Nephron progenitor cell (in vitro differentiated cells): ENCODE data around the gene SDK1.

Source experiments
- DNase-seq: peaks from one replicate; pipeline ENCODE4 v3.0.0; 2021
- H3K27ac Mint-ChIP-seq: 2 replicates; pipeline ENCODE4 v1.8.0; 2021; ENCODE audit warnings: mild to moderate bottlenecking, moderate library complexity, mixed read lengths
- H3K27me3 Mint-ChIP-seq: 2 replicates; pipeline ENCODE4 v1.8.0; 2021; ENCODE audit warnings: mild to moderate bottlenecking, low read depth, mixed read lengths; ENCODE audit not compliant: poor library complexity
- H3K36me3 Mint-ChIP-seq: 2 replicates; pipeline ENCODE4 v1.8.0; 2021; ENCODE audit warnings: low read depth, mixed read lengths
- H3K4me1 Mint-ChIP-seq: 2 replicates; pipeline ENCODE4 v1.8.0; 2021; ENCODE audit warnings: mixed read lengths
- H3K4me3 Mint-ChIP-seq: 2 replicates; pipeline ENCODE4 v1.8.0; 2021; ENCODE audit warnings: mild to moderate bottlenecking, moderate library complexity, mixed read lengths
- H3K9me3 Mint-ChIP-seq: 2 replicates; pipeline ENCODE4 v1.8.0; 2021; ENCODE audit warnings: mild to moderate bottlenecking, moderate library complexity, mixed read lengths
- TF ChIP-seq, protein P1 (sequence below): fragments of 200-600 bp; sonication (generic); IDR thresholded peaks from 2 replicates; pipeline ENCODE4 v1.5.0; 2021; ENCODE audit warnings: antibody characterized with exemption

SDK1 gene

DNA sequence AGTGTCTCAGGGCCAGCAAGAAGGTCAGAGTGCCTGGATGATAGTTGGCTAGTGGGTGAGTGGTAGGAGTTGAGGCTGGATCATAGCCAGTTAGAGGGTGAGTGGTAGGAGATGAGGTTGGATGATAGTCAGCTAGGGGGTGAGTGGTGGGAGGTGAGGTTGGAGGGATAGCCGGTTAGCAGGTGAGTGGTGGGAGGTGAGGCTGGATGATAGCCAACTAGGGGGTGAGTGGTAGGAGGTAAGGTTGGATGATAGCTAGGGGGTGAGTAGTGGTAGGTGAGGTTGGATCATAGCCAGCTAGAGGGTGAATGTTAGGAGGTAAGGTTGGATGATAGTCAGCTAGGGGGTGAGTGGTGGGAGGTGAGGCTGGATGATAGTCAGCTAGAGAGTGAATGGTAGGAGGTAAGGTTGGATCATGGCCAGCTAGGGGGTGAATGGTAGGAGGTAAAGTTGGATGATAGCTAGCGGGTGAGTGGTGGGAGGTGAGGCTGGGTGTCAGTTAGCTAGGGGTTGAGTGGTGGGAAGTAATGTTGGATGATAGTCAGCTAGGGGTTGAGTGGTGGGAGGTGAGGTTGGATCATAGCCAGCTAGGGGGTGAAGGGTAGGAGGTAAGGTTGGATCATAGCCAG lies 226.6 kb downstream of the SDK1 start:
- no peaks in the 10 kb centered on the region for H3K27me3 Mint-ChIP-seq
- H3K4me3 Mint-ChIP-seq = no peak overlapping the region
- peaks cover 1% of the 10 kb centered on the region for H3K4me1 Mint-ChIP-seq
- H3K27ac Mint-ChIP-seq = no peak overlapping the region
- H3K9me3 Mint-ChIP-seq = no peaks in the 10 kb centered on the region
- no peak for DNase-seq
- H3K36me3 Mint-ChIP-seq = no peaks in the 10 kb centered on the region
- TF ChIP-seq, protein P1, sequence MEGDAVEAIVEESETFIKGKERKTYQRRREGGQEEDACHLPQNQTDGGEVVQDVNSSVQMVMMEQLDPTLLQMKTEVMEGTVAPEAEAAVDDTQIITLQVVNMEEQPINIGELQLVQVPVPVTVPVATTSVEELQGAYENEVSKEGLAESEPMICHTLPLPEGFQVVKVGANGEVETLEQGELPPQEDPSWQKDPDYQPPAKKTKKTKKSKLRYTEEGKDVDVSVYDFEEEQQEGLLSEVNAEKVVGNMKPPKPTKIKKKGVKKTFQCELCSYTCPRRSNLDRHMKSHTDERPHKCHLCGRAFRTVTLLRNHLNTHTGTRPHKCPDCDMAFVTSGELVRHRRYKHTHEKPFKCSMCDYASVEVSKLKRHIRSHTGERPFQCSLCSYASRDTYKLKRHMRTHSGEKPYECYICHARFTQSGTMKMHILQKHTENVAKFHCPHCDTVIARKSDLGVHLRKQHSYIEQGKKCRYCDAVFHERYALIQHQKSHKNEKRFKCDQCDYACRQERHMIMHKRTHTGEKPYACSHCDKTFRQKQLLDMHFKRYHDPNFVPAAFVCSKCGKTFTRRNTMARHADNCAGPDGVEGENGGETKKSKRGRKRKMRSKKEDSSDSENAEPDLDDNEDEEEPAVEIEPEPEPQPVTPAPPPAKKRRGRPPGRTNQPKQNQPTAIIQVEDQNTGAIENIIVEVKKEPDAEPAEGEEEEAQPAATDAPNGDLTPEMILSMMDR = no peak

DNA sequence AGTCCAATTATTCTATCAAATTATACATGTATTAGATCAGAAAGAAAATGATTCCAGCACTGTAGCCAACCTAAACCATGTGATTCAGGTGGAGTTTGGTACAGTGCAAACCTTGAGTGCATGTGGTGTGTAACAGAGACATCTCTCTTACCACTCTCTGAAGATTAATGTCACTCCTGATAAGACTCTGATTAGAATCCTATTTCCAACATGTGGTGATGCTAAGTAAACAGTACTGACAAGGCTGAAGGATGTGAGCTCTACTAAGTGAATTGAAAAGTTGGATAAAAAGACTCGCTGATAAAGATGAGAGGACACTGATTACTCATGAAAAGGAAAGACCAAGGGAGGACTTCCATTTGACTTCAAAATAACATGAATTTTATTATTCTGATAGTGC lies 232.0 kb downstream of the SDK1 start:
- Mint-ChIP-seq H3K9me3 (no peaks in the 10 kb centered on the region), H3K36me3 (no peaks in the 10 kb centered on the region), H3K27ac (no peak overlapping the region), H3K4me3 (no peak overlapping the region), H3K27me3 (no peaks in the 10 kb centered on the region), H3K4me1 (peaks cover 12% of the 10 kb centered on the region)
- DNase-seq = no peak
- TF ChIP-seq, protein P1 = no peak

DNA sequence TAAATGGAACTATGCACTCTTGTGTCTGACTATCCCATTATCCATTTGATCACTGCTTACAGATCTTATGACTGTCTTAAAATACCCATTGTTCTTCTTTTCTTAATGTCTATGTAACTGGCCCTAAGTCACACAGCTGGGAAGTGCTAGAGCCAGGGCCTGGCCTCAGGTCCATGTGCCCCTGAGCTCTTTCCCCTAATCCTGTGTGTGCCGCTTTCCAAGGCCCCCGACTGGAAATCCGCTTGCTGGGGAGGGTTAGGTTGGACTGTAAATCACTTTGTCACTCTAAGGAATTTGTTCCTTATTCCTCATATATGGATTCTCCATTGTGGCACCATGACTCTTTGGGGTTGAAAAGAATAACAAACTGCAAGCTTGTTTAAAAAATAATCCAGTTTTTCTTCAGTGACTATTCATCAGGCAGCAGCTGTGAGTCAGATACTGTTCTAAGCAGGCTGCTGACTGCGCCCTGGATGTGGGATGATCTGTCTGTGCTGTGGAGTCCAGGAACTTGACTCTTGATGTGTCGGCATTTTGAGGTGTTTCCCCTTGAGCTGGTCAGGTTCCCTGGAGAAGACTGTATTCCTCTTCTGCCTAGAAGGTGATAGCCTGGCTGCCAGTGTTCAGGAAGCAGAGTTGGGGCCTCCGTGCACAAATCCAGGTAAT lies 236.3 kb downstream of the SDK1 start:
- Mint-ChIP-seq H3K27ac (no peak overlapping the region), H3K4me3 (no peak overlapping the region), H3K9me3 (no peaks in the 10 kb centered on the region), H3K4me1 (peaks cover 18% of the 10 kb centered on the region), H3K27me3 (no peaks in the 10 kb centered on the region), H3K36me3 (no peaks in the 10 kb centered on the region)
- DNase-seq = no peak
- TF ChIP-seq, protein P1 = no peak

DNA sequence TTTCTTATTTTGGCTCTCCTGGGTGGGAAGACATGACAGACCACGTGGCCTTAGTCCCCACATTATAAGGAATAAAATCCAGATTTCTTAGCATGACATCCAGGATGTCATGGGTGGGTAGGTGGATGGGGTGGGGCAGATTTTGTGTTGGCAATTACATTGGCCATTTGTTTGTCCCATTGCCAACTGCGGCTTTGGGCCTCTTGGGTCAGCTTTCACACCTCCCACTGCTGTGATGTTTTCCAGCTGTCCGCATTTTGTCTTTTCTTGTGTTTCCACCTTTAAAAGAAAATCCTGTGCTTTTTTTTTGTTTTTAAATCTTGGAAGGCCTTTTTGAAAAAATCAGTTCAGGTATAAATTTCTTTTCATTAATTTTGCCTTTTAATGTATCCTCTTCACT lies 237.0 kb downstream of the SDK1 start:
- no peak for DNase-seq
- no peaks in the 10 kb centered on the region for H3K36me3 Mint-ChIP-seq
- H3K4me3 Mint-ChIP-seq = no peak overlapping the region
- peaks cover 4% of the 10 kb centered on the region for H3K27me3 Mint-ChIP-seq
- H3K4me1 Mint-ChIP-seq = peaks cover 18% of the 10 kb centered on the region
- TF ChIP-seq, protein P1 = no peak
- H3K9me3 Mint-ChIP-seq = no peaks in the 10 kb centered on the region
- peak overlapping the region; percentile 26 for H3K27ac Mint-ChIP-seq

DNA sequence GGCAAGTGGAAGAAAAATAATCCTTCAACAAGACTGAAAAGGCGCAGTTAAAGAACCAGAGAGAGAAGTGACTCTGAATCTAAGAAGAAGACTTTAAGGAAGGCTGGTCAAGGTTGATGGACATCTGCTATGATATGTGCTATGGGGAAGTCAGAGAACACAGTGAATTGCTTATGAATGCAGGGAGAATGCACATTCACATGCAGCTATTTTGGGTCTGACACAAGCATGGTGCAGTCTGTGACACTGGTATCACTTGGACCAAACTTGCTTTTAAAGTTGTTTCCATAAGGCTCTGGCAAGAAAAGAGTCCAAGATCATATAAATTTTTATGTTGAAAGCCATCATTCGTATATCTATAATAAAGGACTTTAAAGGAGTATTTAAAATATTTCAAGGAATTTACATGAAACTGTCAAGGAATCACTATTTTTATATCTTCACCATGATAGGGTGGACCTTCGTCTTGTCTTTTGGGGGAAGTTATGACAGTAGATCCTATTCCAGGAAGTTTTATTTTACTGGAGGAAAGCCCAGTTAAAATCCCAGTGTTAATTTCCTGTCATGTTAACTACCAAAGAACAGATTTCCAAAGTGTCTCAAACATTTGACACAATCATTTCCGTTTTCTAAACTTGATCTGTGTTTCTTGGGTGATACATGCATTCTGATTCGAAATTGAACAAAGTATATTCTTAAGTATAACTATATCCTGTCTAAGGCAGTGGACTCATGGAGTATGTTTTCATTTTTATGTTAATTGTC lies 239.6 kb downstream of the SDK1 start:
- no peak for DNase-seq
- Mint-ChIP-seq H3K9me3 (no peaks in the 10 kb centered on the region), H3K27me3 (peaks cover 4% of the 10 kb centered on the region), H3K36me3 (no peaks in the 10 kb centered on the region), H3K4me3 (no peak overlapping the region), H3K27ac (no peak overlapping the region), H3K4me1 (peaks cover 18% of the 10 kb centered on the region)
- TF ChIP-seq, protein P1 = no peak
